Measurements from ENCODE around the gene NUTF2. TPM values are rescaled to one million over a fixed set of nuclear protein-coding genes. Genes with fewer than 3 reads are reported as not detected.

Gene NUTF2
- total RNA-seq = 134 TPM

DNA sequence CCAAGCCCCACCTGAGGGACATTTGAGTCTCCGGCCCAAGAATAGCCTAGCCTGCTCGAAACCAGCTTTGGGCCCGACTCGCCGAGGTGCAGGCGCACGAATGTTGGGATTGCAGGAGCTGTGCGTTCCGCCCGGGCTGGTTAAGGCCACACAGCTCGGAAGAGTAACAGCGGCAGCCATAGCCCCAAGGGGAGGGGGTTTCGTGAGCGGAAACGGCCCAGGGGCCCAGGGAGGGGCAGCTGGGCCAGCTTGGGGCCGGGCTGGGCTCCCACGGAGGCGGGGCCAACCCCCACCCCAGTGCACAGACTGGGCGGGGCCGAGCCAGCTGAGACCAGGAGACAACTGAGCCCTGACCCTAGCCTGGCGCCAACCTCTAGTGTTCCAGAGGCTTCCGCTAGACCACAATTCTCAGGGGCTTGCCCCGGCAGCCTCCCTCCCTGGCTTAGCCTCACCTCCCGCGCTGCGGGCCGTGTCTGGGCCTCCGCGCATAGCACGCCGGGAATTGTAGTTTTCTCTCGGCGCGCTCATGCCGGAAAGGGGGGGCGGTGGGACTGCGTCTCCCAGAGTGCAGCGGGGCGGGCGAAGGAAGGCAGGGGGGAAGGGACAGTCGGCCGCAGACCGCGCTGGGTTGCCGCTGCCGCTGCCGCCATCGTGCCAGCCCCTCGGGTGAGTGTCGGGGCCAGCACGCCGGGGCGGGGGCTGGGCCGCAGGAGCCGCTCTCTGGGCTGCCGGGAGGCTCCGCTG lies at the start of gene NUTF2:
NUTF2 (plus strand) TSS at position 614 of the 744 bp plus-strand sequence. CDS start 18,198 bp downstream, outside the sequence.

GRCh38 chr16:67806428-67807147 lies 40.1 kb upstream of the NUTF2 start, which contains the start of the genes RANBP10 and TSNAXIP1:
Gene RANBP10 (minus strand): TSS chr16:67806560. CDS start chr16:67806536, 24 bp downstream.
Gene TSNAXIP1 (plus strand): TSS chr16:67806889. CDS start chr16:67807150, 261 bp downstream.

DNA sequence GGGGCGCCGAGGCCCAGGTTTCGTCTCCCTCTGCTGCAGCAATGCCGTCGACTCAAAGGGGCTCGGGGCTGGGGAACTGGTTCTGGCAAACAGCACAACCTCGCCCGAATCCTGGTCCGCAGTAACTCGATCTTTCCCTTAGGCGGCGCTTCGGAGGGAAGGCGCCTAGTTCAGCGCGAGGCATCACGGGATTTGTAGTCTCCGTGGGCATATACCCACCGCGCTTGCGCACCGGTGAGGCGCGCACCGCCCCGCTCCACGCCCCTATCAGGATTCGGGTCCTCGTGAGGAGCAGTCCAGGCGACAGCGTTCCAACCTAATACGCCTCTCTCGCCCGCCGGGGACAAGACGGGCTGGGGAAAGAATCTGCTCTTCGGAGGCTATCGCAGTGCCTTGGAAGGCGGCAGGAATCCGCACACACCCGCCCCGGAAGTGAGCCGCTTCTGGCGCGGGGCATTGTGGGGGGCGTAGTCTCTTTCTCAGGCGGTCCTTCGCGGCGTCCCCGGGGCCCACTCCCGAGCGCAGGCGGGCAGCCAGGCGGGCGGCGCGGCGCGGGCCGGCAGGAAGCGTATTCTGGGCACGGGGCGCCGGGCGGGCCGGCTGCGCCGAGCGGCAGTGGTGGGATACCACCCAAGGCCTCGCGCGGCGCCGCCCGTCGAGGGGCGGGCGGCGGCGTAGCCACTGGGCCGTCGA lies 4.8 kb upstream of the NUTF2 start, which contains the start of gene THAP11:
THAP11 (plus strand) TSS at position 505 of the 693 bp plus-strand sequence. CDS start 235 bp downstream, outside the sequence.

DNA sequence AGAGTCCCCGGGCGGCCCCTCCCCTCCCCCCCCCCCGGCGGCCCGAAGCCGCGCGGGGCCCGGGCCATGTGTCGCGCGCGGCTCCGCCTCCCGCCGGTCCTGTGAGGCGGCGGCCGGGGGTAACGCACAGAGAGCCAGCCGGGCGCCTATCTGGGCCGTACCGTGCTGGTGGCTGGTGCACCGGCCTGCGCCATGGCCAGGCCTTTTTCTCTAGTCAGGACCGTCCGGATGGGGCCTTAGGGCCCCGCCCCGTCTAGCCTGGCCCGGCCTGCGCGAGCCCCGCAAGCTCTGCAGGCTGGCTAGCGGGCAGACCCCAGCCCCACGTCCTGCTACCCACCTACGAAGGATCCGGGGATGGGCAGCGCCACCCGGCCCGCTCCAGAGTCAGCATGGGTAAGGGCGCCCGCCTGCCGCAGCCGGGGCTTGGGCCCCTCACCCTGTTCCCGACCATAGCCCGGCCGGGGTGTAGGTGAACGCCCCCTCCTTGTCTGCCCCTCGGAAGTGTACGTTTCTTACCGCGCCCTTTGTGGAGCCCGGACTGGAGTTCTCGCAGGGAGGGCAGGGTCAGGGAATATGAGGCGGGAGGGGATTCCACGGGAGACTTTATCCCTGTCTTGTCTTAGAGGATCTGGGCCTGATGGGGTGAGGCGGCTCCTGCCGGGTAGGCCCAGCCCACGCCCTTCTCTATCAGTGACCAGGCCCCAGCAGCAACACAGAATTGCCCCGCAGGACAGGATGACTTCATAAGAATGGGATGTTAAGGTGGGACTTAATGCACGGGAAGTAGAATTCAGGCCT lies 530 bp downstream of the NUTF2 start, which contains the start of gene CENPT:
CENPT (minus strand) TSS at position 630 of the 798 bp plus-strand sequence. CDS start 13,834 bp downstream, outside the sequence.

GRCh38 chr16:67872631-67873434 lies 26.1 kb downstream of the NUTF2 start, which contains the start of gene EDC4:
Gene EDC4 (plus strand): TSS chr16:67873052. CDS start chr16:67873262, 210 bp downstream.

GRCh38 chr16:67884684-67885083 lies 38.0 kb downstream of the NUTF2 start, which contains the start of gene NRN1L:
Gene NRN1L (plus strand): TSS chr16:67884885. CDS start chr16:67884904, 19 bp downstream.

DNA sequence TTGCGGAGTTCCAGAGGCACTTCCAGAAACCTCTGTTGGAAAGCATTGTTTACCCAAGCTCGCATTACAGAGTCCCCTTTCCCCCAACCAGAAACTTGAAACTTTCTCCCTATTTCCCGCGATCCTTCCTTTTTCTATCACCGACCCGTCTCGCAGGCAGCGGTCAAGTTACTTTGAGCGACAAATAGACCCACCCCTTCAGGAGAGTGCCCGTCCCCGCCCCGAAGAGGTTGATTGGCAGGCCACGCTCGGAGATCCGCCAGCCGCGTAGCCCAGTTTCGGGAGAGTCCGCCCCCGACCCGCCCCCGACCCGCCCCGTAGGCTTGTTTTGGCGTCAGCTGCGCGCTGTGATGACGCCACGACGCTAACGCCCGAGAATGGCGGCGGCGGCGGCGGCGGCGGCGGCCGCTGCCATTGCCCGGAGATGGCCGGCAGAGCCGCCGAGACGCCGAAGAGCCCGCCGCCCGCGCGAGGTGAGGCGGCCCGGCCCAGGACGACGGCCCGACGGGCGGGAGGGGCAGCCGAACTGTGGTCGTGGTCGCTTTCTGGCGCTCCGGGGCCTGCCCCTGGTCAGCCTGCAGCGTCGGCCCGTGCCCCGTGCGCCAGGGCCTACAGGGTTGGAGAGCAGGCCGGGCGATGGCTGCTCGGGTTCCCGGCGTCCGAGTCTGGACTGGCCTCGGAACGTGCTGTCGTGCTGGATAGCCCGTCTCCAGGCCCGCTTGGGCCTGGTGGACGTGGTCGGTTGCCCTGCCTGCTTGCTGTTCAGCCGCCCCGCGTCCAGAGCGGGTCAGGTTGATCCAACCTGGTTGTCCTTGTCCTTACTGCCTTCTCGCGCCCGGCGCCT lies 46.4 kb downstream of the NUTF2 start, which contains the start of gene PSKH1:
PSKH1 (plus strand) TSS at position 356 of the 844 bp plus-strand sequence. CDS start 15,496 bp downstream, outside the sequence.

Small RNA genes within 50 kb of the gene (small RNA-seq; reads per million reads assigned to genes)
- gene AC040162.2 (not detected), gene NRN1L (not detected)

Other genes starting within 250 kb of the NUTF2 start
- gene CARMIL2, start 201.8 kb upstream of the NUTF2 start, total RNA-seq = 4.4 TPM
- gene ACD, start 186.7 kb upstream of the NUTF2 start, total RNA-seq = 22.4 TPM
- gene PARD6A, start 186.0 kb upstream of the NUTF2 start, total RNA-seq = 13.4 TPM
- 11.3 TPM for gene ENKD1, start 180.2 kb upstream of the NUTF2 start, total RNA-seq
- 2.5 TPM for gene C16orf86, start 180.1 kb upstream of the NUTF2 start, total RNA-seq
- 57.2 TPM for gene GFOD2, start 127.6 kb upstream of the NUTF2 start, total RNA-seq
- gene RANBP10, start 40.4 kb upstream of the NUTF2 start, total RNA-seq = 6.9 TPM
- 6.2 TPM for gene TSNAXIP1, start 40.0 kb upstream of the NUTF2 start, total RNA-seq
- 23.8 TPM for gene THAP11, start 4.6 kb upstream of the NUTF2 start, total RNA-seq
- 27.9 TPM for gene CENPT, start 760 bp downstream of the NUTF2 start, total RNA-seq
- 52.4 TPM for gene EDC4, start 26.1 kb downstream of the NUTF2 start, total RNA-seq
- not detected for gene NRN1L, start 38.0 kb downstream of the NUTF2 start, total RNA-seq
- gene PSKH1, start 46.3 kb downstream of the NUTF2 start, total RNA-seq = 11.8 TPM
- 1.8 TPM for gene CTRL, start 84.9 kb downstream of the NUTF2 start, total RNA-seq
- gene PSMB10, start 89.9 kb downstream of the NUTF2 start, total RNA-seq = 19.4 TPM
- 5.3 TPM for gene LCAT, start 97.2 kb downstream of the NUTF2 start, total RNA-seq
- 27.9 TPM for gene SLC12A4, start 121.7 kb downstream of the NUTF2 start, total RNA-seq
- gene DPEP3, start 133.6 kb downstream of the NUTF2 start, total RNA-seq = 0.23 TPM
- 1.4 TPM for gene DPEP2, start 152.6 kb downstream of the NUTF2 start, total RNA-seq
- not detected for gene DPEP2NB, start 169.0 kb downstream of the NUTF2 start, total RNA-seq
- 10.4 TPM for gene DDX28, start 176.3 kb downstream of the NUTF2 start, total RNA-seq
- gene DUS2, start 176.4 kb downstream of the NUTF2 start, total RNA-seq = 11.8 TPM
- 27.5 TPM for gene NFATC3, start 238.4 kb downstream of the NUTF2 start, total RNA-seq